ENCODE results near the gene GNGT2.
A peak's percentile ranks its signal among the peaks of the same experiment; 100 is the strongest.

GNGT2 gene

DNA sequence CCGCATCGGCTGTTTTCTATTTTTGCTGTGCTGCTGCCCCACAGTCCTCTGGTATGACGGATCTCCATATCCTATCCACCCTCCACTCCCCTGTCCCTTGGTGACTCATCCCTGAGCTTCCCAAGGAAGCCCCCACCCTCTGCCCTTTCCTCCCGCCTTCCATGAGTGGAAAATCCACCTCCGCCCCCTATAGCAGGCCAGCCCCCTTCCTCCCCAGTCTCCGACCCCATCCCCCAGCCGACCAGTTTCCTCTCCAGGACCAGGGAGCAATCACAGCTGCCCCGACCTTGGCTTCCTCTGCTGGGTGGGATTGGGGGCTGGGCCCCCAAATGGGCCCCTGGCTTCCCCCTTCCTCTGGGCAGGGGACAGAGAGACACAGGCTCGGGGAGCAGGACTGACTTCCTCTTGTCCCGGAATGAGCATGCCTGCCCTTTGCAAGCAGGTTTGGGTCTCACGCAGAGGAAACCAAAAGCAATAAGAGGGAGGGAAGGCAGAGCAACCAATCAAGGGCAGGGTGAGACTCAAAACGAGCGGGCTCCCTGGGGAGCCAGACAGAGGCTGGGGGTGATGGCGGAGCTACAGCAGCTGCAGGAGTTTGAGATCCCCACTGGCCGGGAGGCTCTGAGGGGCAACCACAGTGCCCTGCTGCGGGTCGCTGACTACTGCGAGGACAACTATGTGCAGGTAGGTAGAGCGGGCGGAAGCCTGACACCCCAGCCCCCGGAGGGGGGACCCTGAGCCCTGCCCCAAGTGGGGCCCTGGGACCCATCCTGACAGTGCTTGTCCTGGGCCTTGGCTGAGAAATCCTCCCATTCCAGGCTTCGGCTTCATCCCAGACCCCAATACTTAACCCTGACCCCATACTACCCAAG lies at the start of gene GNGT2, which contains the start of gene ABI3:
TSS of gene GNGT2 (minus strand) at position 417 of the 872 bp plus-strand sequence. CDS start 3,152 bp downstream, outside the sequence.
TSS of gene ABI3 (plus strand) at position 550 of the 872 bp plus-strand sequence. CDS start at position 568, 18 bp downstream.
- no peak for DNase-seq (ENCODE audit: low read depth, low spot score)

DNA sequence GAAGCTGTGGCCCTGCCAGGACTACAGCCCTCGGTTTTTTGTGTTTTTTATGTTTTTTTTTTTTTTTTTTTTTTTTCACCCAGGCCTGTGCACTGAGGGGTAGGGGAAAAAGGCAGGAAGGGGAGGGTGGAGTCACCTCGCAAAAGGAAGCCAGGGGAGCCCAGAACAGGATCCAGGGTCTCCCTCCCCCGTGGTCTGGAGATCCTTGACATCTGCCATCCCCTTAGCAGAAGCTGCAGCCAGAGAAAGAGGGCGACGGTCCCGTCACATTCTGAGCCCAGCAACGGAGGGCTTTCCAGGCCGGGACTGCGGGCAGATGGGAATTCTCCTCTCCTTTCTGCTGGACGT lies 49.3 kb upstream of the GNGT2 start:
- DNase-seq (ENCODE audit: low read depth, low spot score), result no peak

DNA sequence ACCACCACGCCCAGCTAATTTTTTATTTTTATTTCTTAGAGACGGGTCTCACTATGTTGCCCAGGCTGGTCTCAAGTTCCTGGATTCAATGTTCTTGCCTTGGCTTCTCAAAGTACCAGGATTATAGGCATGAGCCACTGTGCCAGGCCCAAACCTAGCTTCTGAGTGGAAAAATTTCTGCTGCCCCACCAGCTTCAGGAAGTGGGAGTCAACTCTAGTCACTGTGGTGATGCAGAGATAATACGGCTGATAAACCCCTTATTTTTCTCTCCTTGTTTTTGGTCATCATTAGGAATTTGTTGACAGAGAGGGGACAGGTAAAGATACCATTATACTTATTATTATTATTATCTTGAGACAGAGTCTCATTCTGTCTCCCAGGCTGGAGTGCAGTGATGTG lies 48.0 kb upstream of the GNGT2 start:
- DNase-seq (ENCODE audit: low read depth, low spot score), result no peak

DNA sequence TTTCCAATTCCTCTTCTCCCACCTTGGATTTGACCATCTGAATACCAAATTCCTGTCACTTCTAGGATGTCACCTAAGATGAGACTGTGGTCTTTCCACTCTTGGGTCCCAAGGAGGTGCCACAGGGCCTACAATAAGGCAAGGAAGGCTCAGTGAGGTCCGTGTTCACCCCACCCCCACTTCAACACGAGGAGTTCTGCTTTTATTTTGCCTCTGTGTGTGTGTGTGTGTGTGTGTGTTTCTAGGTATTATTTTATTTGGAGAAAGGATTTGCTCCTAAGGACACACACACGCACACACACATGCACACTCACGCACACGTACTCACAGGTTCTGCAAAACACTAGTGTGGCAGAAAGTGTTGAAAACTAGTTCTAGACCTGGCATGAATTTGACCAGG lies 44.8 kb upstream of the GNGT2 start:
- DNase-seq (ENCODE audit: low read depth, low spot score), result no peak

DNA sequence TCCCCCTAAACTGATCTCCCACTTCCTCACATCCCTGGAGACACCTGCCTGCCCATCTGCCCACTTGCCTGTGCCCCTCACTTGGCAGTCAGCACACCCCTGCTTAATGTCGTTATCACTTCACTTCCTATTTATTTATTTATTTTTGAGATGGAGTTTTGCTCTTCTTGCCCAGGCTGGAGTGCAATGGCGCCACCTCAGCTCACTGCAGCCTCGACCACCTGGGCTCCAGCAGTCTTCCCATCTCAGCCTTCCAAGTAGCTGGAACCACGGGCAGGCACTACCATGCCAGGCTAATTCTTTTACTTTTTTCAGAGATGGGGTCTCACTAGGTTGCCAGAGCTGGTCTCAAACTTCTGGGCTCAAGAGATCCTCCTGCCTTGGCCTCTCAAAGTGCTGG lies 43.7 kb upstream of the GNGT2 start:
- DNase-seq (ENCODE audit: low read depth, low spot score), result no peak

DNA sequence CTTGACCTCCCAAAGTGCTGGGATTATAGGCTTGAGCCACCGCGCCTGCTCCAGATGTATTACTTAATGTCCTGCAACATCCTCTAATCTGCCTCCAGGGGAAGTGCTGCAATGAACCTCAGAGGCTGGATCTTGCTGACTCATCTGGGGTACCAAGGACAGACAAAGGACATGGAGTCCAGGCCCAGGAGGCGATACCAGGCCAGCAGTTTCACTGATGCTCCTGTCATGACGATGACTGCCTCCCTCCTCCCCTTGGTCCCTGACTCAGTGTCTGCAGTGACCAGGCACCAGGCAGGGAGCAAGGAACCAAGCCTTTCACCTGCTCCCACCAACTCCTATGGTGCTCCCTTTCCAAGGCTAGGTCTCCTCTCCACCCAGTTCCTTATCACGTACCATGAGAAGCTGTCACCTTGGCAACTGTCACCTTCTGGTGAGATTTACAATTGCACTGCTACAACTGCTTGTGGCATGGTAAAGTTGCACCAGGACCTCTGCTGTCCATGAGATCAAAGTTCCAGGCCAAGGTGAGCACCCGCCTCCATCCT lies 41.8 kb upstream of the GNGT2 start:
- peak; percentile 43 for DNase-seq (ENCODE audit: low read depth, low spot score)

DNA sequence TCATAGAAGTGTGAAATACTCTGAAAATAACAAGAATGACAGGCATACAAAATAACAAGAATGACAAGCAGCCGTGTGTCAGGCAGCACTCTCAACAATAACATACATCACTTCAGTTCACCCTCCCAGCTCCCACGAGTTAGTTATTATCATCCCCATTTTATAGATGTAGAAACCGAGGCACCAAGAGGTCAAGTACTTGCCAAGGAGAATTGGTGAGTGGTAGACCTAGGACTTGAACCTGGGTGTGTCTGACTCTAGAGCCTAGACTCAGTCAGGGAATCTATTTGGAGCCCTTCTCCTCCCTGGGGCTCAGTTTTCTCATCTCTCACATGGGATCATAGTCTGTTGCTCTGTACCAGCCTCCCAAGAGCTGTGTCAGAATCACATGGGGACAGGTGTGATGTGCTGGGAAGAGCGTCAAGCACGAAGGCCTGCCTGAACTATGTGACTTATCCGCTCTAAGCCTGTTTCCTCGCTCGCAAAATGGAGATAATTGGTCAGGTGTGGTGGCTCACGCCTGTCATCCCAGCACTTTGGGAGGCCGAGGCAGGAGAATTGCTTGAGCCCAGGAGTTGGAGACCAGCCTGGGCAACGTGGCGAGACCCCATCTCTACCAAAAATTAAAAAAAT lies 39.6 kb upstream of the GNGT2 start:
- DNase-seq (ENCODE audit: low read depth, low spot score), result no peak

DNA sequence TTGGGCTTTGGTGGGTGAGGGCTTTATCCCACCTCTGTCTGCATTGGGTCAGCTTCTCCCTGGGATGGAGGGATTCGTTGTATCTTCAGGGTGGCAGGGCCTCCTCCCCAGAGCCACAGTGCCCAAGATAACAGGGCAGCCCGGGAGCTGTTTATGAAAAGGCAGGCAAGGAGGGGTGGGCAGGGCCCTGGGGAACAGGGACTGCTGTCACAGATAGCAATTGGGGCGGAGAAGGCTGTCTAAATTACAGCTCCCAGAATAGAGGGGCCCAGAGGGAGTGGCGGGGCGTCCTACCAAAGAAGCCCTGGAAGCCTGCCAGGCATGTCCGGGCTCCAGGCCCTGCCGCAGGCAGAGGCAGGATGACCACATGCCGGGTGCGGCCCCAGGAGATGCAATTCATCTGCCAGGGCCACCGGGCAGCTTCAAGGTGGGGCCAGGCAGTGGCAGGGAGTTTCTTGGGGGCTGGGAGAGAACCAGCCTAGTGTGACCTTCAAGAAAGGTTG lies 39.0 kb upstream of the GNGT2 start:
- DNase-seq (ENCODE audit: low read depth, low spot score), result no peak

DNA sequence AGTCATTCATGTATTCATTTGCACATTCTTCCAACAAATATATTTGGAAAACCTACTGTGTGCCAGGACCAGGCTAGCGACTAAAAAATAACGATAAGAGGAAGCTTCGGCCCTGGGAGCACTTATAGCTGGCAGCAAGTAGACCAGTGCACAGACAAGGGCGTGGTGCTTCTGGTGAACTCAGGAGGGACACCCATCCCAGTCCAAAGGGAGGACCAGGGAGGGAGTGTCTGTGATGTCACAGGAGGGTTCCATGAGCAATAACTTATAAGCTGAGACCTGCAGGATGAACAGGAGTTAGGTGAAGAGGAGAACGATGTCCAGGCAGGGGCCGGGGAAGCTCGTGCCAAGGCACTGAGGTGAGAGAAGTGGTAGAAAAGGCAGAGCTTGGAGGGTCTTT lies 37.6 kb upstream of the GNGT2 start:
- DNase-seq (ENCODE audit: low read depth, low spot score), result no peak

DNA sequence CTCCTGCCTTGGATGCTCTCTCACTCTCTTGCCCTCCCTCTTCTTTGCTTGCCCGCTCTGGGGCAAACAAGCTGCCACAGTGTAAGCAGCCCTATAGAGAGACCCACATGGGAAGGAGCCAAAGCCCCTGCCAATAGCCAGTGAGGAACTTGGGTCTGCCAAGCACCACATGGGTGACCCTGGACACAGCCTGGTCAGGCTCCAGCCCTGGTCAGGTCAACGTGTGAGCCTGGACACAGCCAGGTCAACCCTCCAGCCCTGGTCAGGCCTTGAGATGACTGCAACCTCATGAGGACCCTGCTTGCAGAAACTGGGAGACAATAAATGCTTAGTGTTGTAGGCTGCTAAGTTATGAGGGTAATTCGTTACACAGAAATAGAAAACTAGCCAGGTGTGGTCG lies 34.5 kb upstream of the GNGT2 start:
- no peak for DNase-seq (ENCODE audit: low read depth, low spot score)

DNA sequence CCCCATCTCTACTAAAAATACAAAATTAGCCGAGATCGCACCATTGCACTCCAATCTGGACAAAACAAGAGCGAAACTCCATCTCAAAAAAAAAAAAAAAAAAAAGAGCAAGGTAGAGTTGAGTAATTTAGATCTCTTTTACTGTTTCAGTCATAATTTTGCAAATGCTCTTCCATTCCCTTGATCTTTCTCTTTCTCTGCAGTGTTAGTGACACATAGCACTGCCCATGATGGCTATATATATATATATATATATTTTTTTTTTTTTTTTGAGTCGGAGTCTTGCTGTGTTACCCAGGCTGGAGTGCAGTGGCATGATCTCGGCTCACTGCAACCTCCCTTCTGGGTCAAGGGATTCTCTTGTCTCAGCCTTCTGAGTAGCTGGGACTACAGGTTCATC lies 32.4 kb upstream of the GNGT2 start:
- no peak for DNase-seq (ENCODE audit: low read depth, low spot score)

DNA sequence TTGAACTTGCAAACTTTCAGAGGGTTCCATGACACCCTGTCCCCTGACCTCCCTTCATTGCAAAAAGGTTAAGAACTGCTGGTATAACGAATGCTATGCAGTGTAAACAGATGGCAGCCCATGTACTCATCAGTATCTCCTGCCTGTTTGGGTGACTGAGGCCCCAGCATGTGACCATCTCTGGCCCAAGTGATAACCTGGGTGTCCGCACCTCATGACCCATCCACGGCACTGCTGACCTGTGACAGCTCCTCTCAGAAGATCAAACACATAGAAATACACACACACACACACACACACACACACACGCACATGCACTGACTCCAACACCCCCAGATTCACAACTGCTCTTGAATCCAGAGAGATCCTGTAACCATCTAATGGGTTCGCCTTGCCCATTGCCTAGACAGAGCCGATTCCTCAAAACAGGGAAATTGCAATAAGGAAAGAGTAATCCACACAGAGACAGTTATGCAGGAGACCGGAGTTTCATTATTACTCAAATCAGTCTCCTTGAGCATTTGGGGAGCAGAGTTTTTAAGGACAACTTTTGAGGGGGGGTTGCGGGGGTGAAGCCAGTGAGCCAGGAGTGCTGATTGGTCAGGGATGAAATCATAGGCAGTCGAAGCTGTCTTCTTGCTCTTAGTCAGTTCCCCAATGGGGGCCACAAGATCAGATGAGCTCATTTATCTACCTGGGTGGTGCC lies 31.5 kb upstream of the GNGT2 start:
- DNase-seq (ENCODE audit: low read depth, low spot score), result no peak

DNA sequence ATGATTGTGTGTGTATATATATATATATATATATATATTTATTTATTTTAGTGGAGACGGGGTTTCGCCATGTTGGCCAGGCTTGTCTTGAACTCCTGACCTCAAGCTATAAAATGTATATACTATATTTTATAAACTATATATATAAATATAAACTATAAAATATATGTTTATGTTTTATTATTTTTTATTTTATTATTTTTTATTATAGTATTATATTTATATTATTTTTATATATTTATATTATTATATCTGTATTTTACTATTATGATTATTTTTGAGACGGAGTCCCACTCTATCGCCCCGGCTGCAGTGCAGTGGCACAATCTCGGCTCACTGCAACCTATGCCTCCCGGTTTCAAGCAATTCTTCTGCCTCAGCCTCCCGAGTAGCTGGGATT lies 30.7 kb upstream of the GNGT2 start:
- DNase-seq (ENCODE audit: low read depth, low spot score), result no peak

DNA sequence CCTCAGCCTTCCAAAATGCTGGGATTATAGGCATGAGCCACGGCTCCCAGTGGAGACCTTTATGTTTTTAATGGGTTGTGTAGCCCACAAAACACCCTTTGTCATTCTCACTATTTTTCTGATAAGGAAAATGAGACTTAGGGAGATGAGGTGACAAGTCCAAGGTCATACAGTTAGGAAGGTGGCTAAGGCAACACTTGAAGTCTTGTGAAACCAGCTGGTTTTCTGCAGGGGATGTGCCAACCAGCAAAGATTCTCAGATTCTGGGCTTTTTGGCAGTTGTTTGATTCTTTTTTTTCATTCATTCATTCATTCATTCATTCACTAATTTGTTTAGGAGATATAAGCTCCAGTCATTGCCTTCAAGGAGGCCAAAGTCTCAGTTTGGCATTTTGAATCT lies 30.2 kb upstream of the GNGT2 start:
- no peak for DNase-seq (ENCODE audit: low read depth, low spot score)

DNA sequence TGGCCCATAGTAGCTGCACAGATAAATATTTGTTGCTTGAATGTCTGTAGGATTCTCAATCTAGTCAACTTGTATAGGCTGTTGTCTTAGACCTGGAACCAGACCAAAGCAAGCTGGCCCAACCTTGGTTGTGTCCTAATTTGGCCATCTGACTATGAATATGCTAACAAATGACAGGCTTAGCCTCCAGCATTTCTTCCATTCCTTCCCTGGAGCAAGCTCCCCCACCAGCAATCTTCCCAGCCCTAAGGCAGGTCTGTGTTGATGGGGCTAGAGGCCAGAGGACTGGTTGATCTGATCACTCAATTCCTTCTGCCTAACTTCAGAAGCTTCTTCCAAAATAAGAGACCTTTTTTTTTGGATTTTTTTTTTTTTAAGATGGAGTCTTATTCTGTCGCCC lies 29.6 kb upstream of the GNGT2 start:
- DNase-seq (ENCODE audit: low read depth, low spot score), result peak; percentile 72

DNA sequence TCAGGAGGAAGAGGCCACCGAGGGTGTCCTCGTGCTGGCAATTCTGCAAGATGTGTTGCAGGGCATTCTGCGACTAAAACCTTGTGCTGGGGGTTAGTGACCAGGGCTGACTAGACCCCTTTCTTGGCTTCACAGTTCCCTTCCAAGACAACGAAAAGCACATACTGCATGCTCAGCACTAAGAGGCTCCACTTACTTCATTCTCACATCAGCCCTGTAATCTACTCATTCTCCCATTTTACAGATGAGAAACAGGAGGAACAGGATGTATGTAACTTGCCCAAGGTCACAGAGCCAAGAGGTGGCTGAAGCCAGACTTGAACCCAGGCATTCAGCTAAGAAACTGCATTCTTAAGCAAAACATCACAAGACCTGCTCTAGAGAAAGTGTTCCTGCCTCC lies 25.5 kb upstream of the GNGT2 start:
- peak; percentile 61 for DNase-seq (ENCODE audit: low read depth, low spot score)

DNA sequence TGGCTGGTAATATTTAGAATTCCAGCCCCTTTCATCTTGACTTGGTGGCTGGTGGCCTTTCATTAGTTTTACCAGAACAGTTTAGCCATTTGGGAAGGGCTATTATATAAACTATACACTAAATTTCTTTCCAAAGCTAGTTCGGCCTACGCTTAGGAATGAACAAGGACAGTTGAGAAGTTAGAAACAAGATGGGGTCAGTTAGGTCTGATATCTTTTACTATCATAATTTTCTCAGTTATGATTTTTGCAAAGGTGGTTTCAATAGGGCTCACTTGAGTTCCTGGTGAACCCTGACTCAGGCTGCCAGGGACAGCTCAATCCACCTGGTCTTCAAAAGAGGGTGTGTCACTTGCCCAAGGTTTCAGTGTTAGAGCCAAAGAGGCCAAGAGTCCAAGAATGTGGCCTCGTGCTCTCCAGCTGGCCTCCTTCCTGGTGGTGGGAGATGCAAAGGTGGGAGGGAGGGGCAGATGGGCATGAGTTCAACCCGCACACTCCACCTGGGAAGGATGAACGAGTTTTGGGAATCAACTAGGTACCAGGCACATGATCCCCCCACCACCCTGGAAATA lies 24.2 kb upstream of the GNGT2 start:
- no peak for DNase-seq (ENCODE audit: low read depth, low spot score)

DNA sequence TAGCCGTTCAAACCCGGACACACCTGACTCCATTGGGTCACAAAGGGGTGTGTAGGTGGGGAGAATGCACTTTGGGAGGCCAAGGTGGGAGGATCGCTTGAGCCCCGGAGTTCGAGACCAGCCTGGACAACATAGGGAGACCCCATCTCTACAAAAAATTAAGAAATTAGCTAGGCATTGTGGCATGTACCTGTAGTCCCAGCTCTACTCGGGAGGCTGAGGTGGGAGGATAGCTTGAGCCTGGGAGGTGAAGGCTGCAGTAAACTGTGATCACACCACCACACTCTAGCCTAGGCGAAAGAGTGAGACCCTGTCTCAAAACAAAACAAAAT lies 21.2 kb upstream of the GNGT2 start:
- DNase-seq (ENCODE audit: low read depth, low spot score), result no peak

DNA sequence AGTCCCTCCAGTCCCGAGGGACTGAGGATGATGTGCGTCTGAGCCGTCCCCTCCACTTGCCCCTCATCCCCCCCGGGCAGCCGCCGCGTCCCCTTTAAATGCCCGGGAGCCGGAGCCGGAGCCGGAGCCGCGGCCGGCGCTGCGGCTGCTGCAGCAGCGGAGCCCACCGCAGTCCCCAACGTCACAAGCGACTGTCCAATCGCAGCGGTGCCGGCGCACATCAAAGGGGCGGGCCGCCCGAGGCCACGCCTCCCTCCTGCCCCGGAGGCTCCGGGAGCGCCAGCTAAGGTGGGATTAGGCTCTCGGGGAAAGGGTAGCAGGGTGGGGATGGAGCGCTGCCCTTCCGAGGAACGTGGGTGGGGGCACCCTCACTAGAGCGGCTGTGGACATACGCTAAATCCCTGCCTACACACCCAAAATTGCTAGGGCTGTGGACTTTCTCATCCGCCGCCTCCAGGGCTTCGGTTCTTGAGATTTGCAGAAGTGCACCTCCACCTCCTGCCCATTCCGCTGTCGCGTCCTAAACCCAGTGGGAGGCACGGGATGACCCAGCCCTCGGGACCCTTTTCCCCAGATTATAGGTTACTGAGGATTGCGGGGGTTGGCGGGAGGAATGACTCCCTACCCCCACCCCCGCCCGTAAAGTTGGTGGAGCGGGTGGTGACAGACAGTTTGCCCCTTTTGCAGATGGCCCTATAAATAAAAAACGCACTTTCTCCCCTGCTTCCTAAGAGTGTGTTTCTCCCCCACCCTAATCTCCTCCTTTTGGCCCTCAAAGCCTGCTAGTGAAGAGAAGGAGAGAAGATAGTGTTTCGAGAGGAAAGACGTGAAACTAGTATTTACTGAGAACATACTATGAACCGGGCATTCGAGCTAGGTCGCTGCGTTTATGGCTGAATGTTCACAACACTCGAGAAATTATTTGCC lies 20.5 kb upstream of the GNGT2 start, which contains the start of gene PHOSPHO1:
TSS of gene PHOSPHO1 (minus strand) at position 152 of the 927 bp plus-strand sequence. CDS start 4,096 bp downstream, outside the sequence.
- peak; percentile 95 for DNase-seq (ENCODE audit: low read depth, low spot score)

DNA sequence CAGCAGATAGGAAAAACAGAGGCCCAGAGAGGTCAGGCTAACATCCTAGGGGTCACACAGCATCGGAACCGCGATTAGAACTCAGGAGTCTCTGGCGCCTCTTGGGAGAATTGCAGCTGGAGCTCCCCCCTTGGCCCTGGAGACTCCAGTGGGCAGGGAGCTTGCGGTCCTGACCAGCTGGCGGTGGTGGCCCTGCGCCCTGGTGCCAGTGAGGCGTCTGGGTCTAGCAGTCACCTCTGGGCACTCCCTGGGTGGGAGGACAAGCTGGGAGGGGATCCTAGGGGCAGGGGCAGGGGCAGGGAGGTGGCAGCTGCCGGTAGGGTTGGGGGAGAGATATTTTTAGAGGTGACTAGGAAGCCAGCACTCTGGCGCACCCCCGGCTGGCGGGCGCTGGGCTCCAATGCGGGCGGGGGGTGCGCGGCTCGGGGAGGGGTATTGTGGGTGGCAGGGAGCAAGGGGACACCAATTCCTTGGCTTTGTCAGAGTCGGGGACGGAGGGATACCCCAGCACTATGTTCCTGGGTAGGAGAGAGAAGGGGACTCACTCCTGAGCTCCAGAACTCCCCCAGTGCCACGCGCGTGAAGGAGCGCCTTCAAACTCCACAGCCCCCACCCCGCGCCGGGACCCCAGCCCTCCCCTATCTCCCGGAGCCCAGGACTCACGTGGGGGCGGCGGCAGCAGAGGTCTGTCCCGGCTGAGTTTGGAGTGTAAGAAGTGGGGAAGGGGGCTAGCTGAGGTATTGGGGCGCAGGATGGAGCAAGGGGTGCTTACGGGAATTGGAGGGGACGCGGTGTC lies 19.6 kb upstream of the GNGT2 start:
- DNase-seq (ENCODE audit: low read depth, low spot score), result no peak

Measured in ELF-1 (cell line).